Endothelial cell of umbilical vein (primary cell): Measurements from ENCODE around the gene MAN2A1. TPM values are rescaled to one million over a fixed set of nuclear protein-coding genes. Genes with fewer than 3 reads are reported as not detected.

Source experiments
- BruUV-seq: library from RNA; stranded (reverse); fragments of 400-500 nt; replicated peaks from 2 replicates; lab custom pipeline; 2021; lab: Mats Ljungman, UMichigan
- CTCF ChIA-PET: fragments of 300-600, 350-600 bp; sonication (Branson Sonifier 250); formaldehyde crosslinking; loops from one replicate; lab custom pipeline; 2021; ENCODE audit warnings: antibody characterized with exemption, inconsistent platforms; lab: Charles Lee
- POLR2A ChIA-PET: fragments of 300-600, 350-600 bp; sonication (Branson Sonifier 250); formaldehyde crosslinking; loops from one replicate; lab custom pipeline; 2021; ENCODE audit warnings: antibody characterized with exemption, inconsistent platforms; lab: Charles Lee
- DNase-seq: peaks from one replicate; pipeline ENCODE4 v3.0.0-alpha.2; 2011; ENCODE audit warnings: low read depth, low spot score
- FAIRE-seq: peaks from 2 replicates; lab custom pipeline; 2011; peaks lifted over from hg19 to GRCh38; lab: Jason Lieb, UNC
- H2AFZ ChIP-seq: 2 replicates; pipeline ENCODE4 v1.6.0; 2012; ENCODE audit warnings: low read depth, low read length, control low read depth, inconsistent platforms
- H3K27ac ChIP-seq: 2 replicates; pipeline ENCODE4 v1.5.1; 2011; ENCODE audit warnings: low read depth, mild to moderate bottlenecking, control low read depth, low read length, moderate library complexity; ENCODE audit not compliant: insufficient read depth
- H3K27me3 ChIP-seq, 2 experiments: 2 replicates each; pipeline versions ENCODE4 v1.6.0 to v1.6.1; 2011; ENCODE audit warnings: low read length in 2 of 2, mixed read lengths in 1 of 2; ENCODE audit not compliant: control insufficient read depth in 2 of 2, insufficient read depth in 2 of 2
- H3K36me3 ChIP-seq, 2 experiments: 2 replicates in 1 of 2; 3 replicates in 1 of 2; pipeline ENCODE4 v1.5.1; 2011; ENCODE audit warnings: low read length in 2 of 2, mild to moderate bottlenecking in 1 of 2, moderate library complexity in 1 of 2; ENCODE audit not compliant: control insufficient read depth in 2 of 2, insufficient read depth in 2 of 2; ENCODE audit errors: extremely low read depth in 1 of 2
- H3K4me1 ChIP-seq: 3 replicates; pipeline ENCODE4 v1.5.1; 2011; ENCODE audit warnings: mild to moderate bottlenecking, low read length; ENCODE audit not compliant: control insufficient read depth, insufficient read depth; ENCODE audit errors: extremely low read depth
- H3K4me2 ChIP-seq: 2 replicates; pipeline ENCODE4 v1.6.1; 2011; ENCODE audit warnings: low read length, control low read depth, mixed read lengths; ENCODE audit not compliant: insufficient read depth
- H3K4me3 ChIP-seq, 3 experiments: fragments of 200-600 bp in 1 of 3; sonication (generic), shearing (Covaris generic) in 1 of 3; replicated peaks in 1 of 3; 2 replicates each; pipeline ENCODE4 v1.5.1; 2011 to 2016; ENCODE audit warnings: control low read depth in 3 of 3, low read length in 3 of 3, mild to moderate bottlenecking in 2 of 3, inconsistent platforms in 1 of 3, low read depth in 1 of 3, moderate library complexity in 1 of 3; ENCODE audit not compliant: insufficient read depth in 1 of 3
- H3K79me2 ChIP-seq: 2 replicates; pipeline ENCODE4 v1.6.0; 2012; ENCODE audit warnings: low read length, inconsistent platforms; ENCODE audit not compliant: control insufficient read depth, insufficient read depth
- H3K9ac ChIP-seq: replicated peaks from 2 replicates; pipeline ENCODE3; 2011; ENCODE audit warnings: low read length, control low read depth; ENCODE audit not compliant: insufficient read depth; ENCODE audit errors: extremely low read depth
- H3K9me1 ChIP-seq: replicated peaks from 3 replicates; pipeline ENCODE4 v1.6.0; 2011; ENCODE audit warnings: mild to moderate bottlenecking, low read length; ENCODE audit not compliant: control insufficient read depth, insufficient read depth; ENCODE audit errors: extremely low read depth
- H3K9me3 ChIP-seq: replicated peaks from 2 replicates; pipeline ENCODE4 v1.5.1; 2012; ENCODE audit warnings: low read length, inconsistent platforms; ENCODE audit not compliant: control insufficient read depth, insufficient read depth
- H4K20me1 ChIP-seq: replicated peaks from 2 replicates; pipeline ENCODE3; 2011; ENCODE audit warnings: mild to moderate bottlenecking, low read length; ENCODE audit not compliant: control insufficient read depth, insufficient read depth; ENCODE audit errors: extremely low read depth
- CTCF ChIP-seq, 2 donors: IDR thresholded peaks; 1 replicate in 1 of 2; 2 replicates in 1 of 2; pipeline ENCODE4 v1.5.1; 2011; ENCODE audit warnings: low read length in 2 of 2, mild to moderate bottlenecking in 2 of 2, moderate library complexity in 2 of 2, control low read depth in 1 of 2, inconsistent platforms in 1 of 2, low read depth in 1 of 2; ENCODE audit not compliant: insufficient read depth in 1 of 2; ENCODE audit errors: extremely low read depth in 1 of 2
- EZH2 ChIP-seq: IDR thresholded peaks from 2 replicates; pipeline ENCODE4 v1.6.1; 2012; ENCODE audit warnings: borderline replicate concordance, low read depth, mild to moderate bottlenecking, moderate library complexity, low read length, inconsistent platforms; ENCODE audit not compliant: severe bottlenecking
- FOS ChIP-seq: IDR thresholded peaks from 2 replicates; pipeline ENCODE4 v1.6.1; 2011; ENCODE audit warnings: mild to moderate bottlenecking, low read length, moderate library complexity, borderline replicate concordance; ENCODE audit not compliant: insufficient read depth
- GATA2 ChIP-seq: IDR thresholded peaks from 2 replicates; pipeline ENCODE4 v1.7.0; 2011; ENCODE audit warnings: low read depth, mild to moderate bottlenecking, moderate library complexity, mixed read lengths, low read length; ENCODE audit not compliant: insufficient read length, insufficient read depth
- JUN ChIP-seq: IDR thresholded peaks from 2 replicates; pipeline ENCODE4 v1.6.1; 2011; ENCODE audit warnings: borderline replicate concordance, low read depth; ENCODE audit not compliant: insufficient read length, insufficient read depth
- MYC ChIP-seq: IDR thresholded peaks from one replicate; pipeline ENCODE4 v1.6.1; 2011; ENCODE audit warnings: mild to moderate bottlenecking, low read depth, low read length
- POLR2A ChIP-seq: IDR thresholded peaks from 2 replicates; pipeline ENCODE4 v1.6.1; 2012; ENCODE audit warnings: low read depth, mild to moderate bottlenecking, control low read depth, low read length
- POLR2AphosphoS5 ChIP-seq: IDR thresholded peaks from 2 replicates; pipeline ENCODE4 v1.6.1; 2012; ENCODE audit warnings: low read depth, mild to moderate bottlenecking, control low read depth, low read length, moderate library complexity; ENCODE audit not compliant: insufficient read depth
- dilution Hi-C: fragments of 300-500 bp; cut with MboI; formaldehyde crosslinking; loops from one replicate; pipeline ENCODE4 v1.15.0; 2019; ENCODE audit warnings: low sequenced_read_pairs; ENCODE audit not compliant: extremely low pct_ligation_motif_present
- intact Hi-C: fragments of 100-400 bp; cut with micrococcal nuclease; formaldehyde crosslinking; loops from one replicate; pipeline ENCODE4 v1.10.0; 2022
- polyA plus RNA-seq, 4 experiments: library from polyadenylated mRNA; depleted of rRNA in 3 of 4; stranded (reverse) in 3 of 4; unstranded in 1 of 4; fragments of >200 nt; gene quantifications; 2 replicates each; pipeline versions ENCODE4 v1.2.1 to v1.2.3, GENCODE V29; 2011 to 2012; ENCODE audit warnings: missing spikeins in 1 of 4
- total RNA-seq: library from RNA; stranded (reverse); gene quantifications from 2 replicates; pipeline ENCODE4 v1.2.3, GENCODE V29; 2021
- TF ChIP-seq, protein P1 (sequence below): IDR thresholded peaks from 2 replicates; pipeline ENCODE4 v1.6.1; 2011; ENCODE audit not compliant: insufficient read depth, insufficient read length

Gene MAN2A1
- total and polyA plus RNA-seq, 2 donors (not counting 3 experiments of a cell fraction or from before 2014, with no cell fraction given) = 20.8 to 54.8 TPM

- H3K27ac ChIP-seq = no peak overlapping the region
- CTCF ChIA-PET = no interaction called here
- H3K36me3 ChIP-seq = no peaks in the 10 kb centered on the region
- no peaks in the 10 kb centered on the region for H3K79me2 ChIP-seq
- no peak for TF ChIP-seq POLR2AphosphoS5
- no peak for TF ChIP-seq CTCF (IDR thresholded peaks at IDR 0.05; ENCODE audit: extremely low read depth in 1 of 2, insufficient read depth in 1 of 2, low read depth in 1 of 2, low read length in 2 of 2)
- TF ChIP-seq, protein P1, sequence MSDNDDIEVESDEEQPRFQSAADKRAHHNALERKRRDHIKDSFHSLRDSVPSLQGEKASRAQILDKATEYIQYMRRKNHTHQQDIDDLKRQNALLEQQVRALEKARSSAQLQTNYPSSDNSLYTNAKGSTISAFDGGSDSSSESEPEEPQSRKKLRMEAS = no peak
- no peak for TF ChIP-seq EZH2
- TF ChIP-seq POLR2A = no peak
- H4K20me1 ChIP-seq = no peaks in the 10 kb centered on the region
- intact Hi-C loops (loop anchor here (5.0 kb wide), 1 partner anchor 456 kb away; no protein-coding TSS in a partner anchor), dilution Hi-C loops (no loop called here)
- H3K27me3 ChIP-seq = no peaks in the 10 kb centered on the region
- H3K9me1 ChIP-seq = no peaks in the 10 kb centered on the region
- no peak overlapping the region for H2AFZ ChIP-seq
- BruUV-seq = no TSS peak
- peaks cover 26% of the 10 kb centered on the region for H3K4me1 ChIP-seq
- H3K9ac ChIP-seq = no peak overlapping the region
- FAIRE-seq (no peak), DNase-seq (no peak)
- POLR2A ChIA-PET = no interaction called here
- no peak overlapping the region for H3K4me3 ChIP-seq
- no peak overlapping the region for H3K4me2 ChIP-seq
- H3K9me3 ChIP-seq = no peaks in the 10 kb centered on the region
Observed at GRCh38 chr5:109868737-109869136, 179.0 kb downstream of the MAN2A1 start.

DNA sequence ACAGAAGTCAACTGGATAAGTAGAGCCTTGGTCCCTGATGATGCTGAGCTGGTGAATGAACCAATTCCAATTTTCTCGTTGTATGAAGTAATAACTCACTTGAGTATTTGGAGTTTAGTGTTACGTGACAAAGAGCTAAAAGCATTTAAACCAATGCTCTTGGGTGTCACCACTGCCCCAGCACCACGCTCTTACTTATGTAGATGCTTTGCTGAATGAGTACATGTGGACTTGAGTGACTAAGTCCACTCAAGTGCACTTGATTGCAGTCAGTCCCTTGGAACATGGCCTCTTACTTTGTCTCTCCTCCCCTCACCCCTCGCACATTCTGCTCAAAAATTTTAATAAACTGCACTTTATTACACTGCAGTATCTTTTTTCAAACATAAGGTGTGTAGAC, 184.0 kb downstream of the MAN2A1 start:
- POLR2A ChIA-PET = no interaction called here
- H3K4me1 ChIP-seq = no peaks in the 10 kb centered on the region
- no peak overlapping the region for H2AFZ ChIP-seq
- dilution Hi-C loops (no loop called here), intact Hi-C loops (no loop called here)
- no peak overlapping the region for H3K4me3 ChIP-seq
- no peaks in the 10 kb centered on the region for H3K9me1 ChIP-seq
- TF ChIP-seq CTCF (IDR thresholded peaks at IDR 0.05; ENCODE audit: extremely low read depth in 1 of 2, insufficient read depth in 1 of 2, low read depth in 1 of 2, low read length in 2 of 2) (no peak), POLR2A (no peak), EZH2 (no peak), MYC (no peak), FOS (no peak), GATA2 (no peak), POLR2AphosphoS5 (no peak), JUN (no peak)
- TF ChIP-seq, protein P1 = no peak
- no peaks in the 10 kb centered on the region for H3K27me3 ChIP-seq
- CTCF ChIA-PET = no interaction called here
- BruUV-seq = no TSS peak
- no peak for DNase-seq
- H4K20me1 ChIP-seq = no peaks in the 10 kb centered on the region
- H3K4me2 ChIP-seq = no peak overlapping the region
- H3K79me2 ChIP-seq = no peaks in the 10 kb centered on the region
- no peaks in the 10 kb centered on the region for H3K9me3 ChIP-seq
- H3K9ac ChIP-seq = no peak overlapping the region
- no peak for FAIRE-seq
- no peaks in the 10 kb centered on the region for H3K36me3 ChIP-seq
- no peak overlapping the region for H3K27ac ChIP-seq
